ENCODE results near the gene LRRC49. TPM values are rescaled to one million over a fixed set of nuclear protein-coding genes. Genes with fewer than 3 reads are reported as not detected.
"Not testable (repeated sequence)": the region's sequence is repeated elsewhere in the genome, so short reads cannot be mapped to it uniquely, and the experiment has no call there.

LRRC49 gene
- total and polyA plus RNA-seq, 2 of the 4 experiments (the other 2 are of a cell fraction) = 8.6 to 16.8 TPM

- H4K8ac ChIP-seq (ENCODE audit: low read depth in 2 of 2, low read length in 2 of 2); H2AFZ ChIP-seq (replicated peaks; ENCODE audit: low read length, poor library complexity); H3K9me3 ChIP-seq (ENCODE audit: control insufficient read depth, insufficient read depth, low read length); H3K23ac ChIP-seq (ENCODE audit: low read depth, low read length); H3K36me3 ChIP-seq (ENCODE audit: control insufficient read depth, insufficient read depth, low read length); H2BK5ac ChIP-seq (ENCODE audit: low read depth, low read length, poor library complexity, severe bottlenecking); H2AK9ac ChIP-seq (replicated peaks; ENCODE audit: low read depth, low read length, poor library complexity); DNase-seq; POLR2A ChIA-PET (ENCODE audit: unreplicated experiment); H2AK5ac ChIP-seq (ENCODE audit: low read depth, low read length); H4K91ac ChIP-seq (ENCODE audit: insufficient read depth, low read depth, low read length); H2BK15ac ChIP-seq (ENCODE audit: low read depth, low read length); in situ Hi-C loops (cut with MboI; ENCODE audit: low sequenced_read_pairs); H3K4me2 ChIP-seq (ENCODE audit: low read depth, low read length); H4K5ac ChIP-seq (ENCODE audit: low read depth, low read length); H3K9me1 ChIP-seq (ENCODE audit: insufficient read depth, low read length); H2BK120ac ChIP-seq (ENCODE audit: low read depth, low read length); H3K9ac ChIP-seq (ENCODE audit: low read depth, low read length); ATAC-seq (ENCODE audit: low read depth); H4K20me1 ChIP-seq (ENCODE audit: insufficient read depth, low read length); H2BK20ac ChIP-seq (ENCODE audit: low read depth, low read length); H3K79me1 ChIP-seq (ENCODE audit: low read depth in 1 of 2, low read length in 2 of 2); BruUV-seq (replicated peaks); H3K4me3 ChIP-seq (ENCODE audit: insufficient read depth, low read depth, low read length); H3K27me3 ChIP-seq (ENCODE audit: control insufficient read depth, insufficient read depth, low read length); dilution Hi-C loops (cut with HindIII; ENCODE audit: low sequenced_read_pairs, unreplicated experiment); CTCF ChIA-PET; H3K27ac ChIP-seq (ENCODE audit: insufficient read depth, low read length); H3K14ac ChIP-seq (replicated peaks; ENCODE audit: low read depth, low read length); H3K4ac ChIP-seq (ENCODE audit: low read depth, low read length); H3K18ac ChIP-seq (ENCODE audit: low read depth, low read length); intact Hi-C loops (cut with micrococcal nuclease); H3K56ac ChIP-seq (ENCODE audit: extremely low read depth, insufficient read depth, low read length): not testable (repeated sequence)
- WGBS, 2 experiments (ENCODE audit: extremely low coverage in 2 of 2, insufficient read length in 1 of 2) = no CpG with 5 or more reads among the region's 2 CpGs
- peaks cover 17% of the 10 kb centered on the region for H3K4me1 ChIP-seq (ENCODE audit: control insufficient read depth, insufficient read depth, low read length)
These were observed 153.5 kb downstream of the LRRC49 start for GRCh38 chr15:71046146-71046545.

Data from IMR-90 (cell line).